ENCODE measurements around the gene ZBTB16.

The ZBTB16 gene

DNA sequence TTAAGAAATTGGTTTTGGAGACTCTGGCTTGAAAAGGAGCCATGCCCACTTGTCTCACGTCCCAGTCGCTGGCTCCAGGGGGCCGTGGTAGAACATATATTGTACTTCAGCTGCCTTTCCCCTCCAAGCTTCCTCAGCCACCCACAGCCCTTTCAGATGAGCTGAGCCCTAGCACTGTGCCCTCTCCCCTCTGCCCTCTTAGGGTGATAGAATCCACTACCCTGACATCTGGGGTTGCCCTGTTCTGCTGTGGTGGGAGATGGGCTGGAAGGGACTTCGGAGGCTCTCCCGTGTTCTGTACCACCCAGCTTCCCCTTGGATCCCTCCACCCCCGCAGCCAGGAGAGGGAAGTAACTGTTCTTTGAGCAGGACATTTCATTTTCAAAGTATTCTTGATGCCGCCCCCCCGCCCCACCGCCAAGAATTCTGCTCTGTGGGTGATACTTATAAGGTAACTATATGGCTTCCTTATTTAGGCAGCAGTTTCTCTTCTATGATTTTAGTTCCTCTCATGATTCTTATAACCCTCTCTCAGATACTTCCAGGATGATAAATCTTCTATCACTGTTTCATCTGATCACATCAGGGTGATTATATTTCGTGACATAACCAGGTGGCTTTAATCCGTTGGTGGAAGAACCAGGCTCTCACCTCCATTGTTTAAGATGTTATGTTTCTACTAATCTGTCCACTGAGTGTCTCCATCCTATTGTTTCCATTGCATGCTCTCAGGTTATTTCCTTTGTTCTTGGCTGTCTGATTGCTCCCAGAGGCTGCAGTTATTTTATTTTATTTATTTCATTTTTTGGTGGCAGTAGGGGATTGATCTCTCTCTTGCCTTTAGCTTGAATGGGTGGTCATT lies 24.1 kb downstream of the ZBTB16 start:
- no peak for DNase-seq

DNA sequence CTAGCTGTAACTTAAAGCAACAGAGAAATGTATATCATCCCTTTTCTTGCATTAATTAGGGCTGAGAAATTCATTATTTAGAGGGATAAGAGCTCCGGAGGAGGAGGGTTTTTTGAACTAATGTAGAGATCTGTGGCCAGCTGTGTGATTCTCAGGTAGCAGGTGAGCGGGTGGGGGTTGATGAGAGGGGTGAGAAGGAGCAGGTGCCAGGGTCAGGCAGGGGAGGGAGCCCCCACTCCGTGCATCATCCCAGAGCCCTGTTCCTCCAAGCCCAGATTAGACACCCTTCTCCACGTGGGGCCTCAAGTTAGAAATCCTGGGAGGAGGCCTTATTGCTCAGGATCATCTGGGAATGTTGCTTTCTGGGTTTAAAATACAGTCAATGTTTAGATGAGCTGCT lies 24.9 kb downstream of the ZBTB16 start:
- DNase-seq: no peak

DNA sequence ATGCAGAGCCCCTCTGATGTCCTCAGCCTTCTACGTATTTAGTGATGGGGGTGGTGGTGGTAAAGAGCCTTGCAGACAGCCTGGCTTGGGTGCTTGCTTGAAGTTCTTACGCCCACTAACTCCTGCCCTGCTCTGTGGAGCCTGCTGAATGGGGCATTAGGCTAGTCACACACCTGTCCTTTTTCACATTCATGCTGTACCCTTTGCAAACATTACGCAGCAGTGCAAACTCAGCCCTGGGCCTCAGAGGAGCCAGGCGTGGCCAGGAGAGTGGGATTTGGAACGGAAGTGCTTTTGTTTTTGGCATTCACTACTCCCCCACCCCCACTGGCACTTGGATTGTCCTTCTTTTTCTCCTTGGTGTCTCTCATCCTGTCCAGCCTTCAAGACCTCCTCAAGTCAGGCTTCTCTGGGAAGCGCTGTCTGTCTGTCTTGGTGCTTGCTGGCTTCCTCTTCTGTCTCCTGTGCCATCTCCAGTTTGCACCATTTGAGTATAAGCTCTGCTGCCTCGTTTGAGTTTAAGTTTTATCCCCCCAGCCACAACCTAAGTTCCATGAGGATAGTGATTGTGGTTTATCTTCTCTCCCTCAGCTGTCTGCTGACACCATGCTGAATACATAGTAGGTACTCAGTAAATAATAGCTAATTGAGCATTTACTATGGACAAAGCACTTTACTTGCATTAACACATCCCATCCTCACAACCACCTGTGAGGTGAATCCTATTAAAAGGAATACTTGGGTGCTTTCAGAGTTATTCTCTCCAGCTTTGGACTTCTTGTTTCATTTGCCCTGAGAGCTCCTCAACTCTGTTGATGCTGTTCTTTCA lies 26.7 kb downstream of the ZBTB16 start:
- DNase-seq: no peak

DNA sequence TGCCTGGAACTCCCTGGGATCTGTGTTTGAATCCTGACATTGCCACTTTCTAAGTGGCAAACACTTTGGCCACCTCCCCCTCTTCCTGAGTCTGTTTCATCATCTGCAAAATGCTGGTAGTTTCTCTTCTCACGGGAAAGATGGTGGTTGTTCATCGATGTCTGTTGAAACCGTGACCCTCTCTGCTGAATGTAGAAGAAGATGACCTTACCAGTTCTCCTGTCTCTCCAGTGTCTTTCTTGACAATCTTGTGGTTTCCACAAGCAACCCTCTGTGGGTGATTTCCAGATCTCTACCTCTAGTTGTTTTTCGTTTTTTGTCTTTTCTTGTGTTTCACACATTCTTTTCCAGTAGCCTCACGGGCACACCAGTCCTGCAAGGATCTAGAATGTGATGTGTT lies 27.5 kb downstream of the ZBTB16 start:
- no peak for DNase-seq

DNA sequence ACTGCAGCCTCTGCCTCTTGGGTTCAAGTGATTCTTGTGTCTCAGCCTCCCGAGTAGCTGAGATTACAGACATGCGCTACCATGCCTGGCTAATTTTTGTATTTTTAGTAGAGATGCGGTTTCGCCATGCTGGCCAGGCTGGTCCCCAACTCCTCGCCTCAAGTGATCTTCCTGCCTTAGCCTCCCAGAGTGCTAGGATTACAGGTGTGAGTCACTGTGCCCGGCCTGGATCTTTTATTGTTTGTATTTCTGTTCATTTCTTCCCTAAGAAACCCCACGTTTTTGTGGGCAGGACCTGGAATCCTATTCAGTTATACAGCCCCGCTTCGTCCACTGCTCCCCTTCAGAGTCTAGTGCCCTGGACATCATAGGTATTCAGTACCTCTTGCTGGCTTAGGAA lies 28.7 kb downstream of the ZBTB16 start:
- no peak for DNase-seq

DNA sequence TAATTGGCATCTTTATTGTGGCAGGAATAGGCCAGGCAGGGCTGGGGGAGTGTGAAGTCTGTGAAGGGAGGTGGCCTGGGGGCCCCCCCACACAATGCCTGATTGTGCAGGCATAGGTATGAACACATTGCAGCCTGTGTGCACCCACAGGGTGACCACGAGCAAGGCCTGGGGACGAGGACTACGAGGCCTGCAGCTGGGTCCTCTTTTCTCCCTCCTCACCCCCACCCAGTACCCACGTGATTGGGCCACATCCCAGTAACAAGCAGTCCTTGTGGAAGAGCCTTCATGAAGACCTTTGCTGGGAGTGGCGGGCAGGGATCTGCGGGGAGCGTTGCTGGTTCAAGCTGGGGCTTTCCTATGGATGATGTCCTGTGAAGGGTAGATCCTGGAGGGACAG lies 29.3 kb downstream of the ZBTB16 start:
- peak in 53 of 58 donors; percentile 13 to 91 (median 71) for DNase-seq

DNA sequence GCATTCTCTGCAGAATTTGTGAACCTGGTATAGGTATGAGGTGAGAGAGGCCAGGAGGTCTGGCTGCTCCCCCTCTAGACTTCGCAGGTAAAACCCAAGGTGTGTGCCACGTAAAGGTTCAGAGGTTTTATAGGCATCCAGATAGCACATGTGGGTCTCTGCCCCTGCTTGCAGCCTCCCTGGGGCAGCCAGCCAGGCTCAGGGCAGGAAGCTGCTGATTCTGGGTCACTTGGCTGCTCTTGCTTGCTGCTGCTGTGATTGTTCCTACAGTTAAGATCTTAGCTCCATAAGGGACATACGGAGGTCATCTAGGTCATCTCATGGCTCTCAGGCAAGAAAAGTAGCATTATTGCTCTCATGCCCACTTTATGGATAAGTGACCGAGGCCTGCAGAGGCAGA lies 30.2 kb downstream of the ZBTB16 start:
- DNase-seq: peak in 1 of 58 donors; percentile 15

DNA sequence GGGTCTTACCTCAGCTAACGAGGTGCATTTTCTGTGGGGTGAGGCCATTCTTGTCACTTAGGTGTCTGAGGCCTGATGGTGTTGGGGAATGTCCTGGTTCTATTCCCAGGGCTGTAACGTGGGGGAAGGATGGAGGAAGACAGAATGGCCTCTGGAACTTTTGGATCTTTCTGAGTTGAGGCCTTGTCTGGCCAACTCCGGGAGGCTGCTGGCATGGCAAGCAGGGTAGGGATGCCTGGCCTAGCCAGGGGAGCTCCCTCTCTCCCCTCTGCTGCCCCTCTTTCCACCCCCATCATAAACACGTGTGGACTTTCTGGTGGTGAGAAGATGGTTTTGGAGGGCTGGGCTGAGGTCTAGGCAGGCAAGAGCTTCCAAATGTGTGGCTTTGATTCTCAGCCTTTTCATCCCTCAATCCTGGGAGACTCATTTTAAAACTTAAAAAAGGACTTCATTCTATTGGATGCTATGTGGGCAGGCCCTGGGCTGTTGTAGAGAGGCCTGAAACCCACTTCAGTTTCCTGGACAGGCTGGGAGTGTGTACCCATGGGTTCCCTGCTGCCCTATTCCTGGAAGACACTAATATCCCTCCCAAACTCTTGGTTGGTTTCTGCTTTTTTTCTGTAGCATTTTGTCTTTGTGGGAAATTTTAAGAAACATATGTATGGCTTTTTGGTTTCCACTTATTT lies 30.9 kb downstream of the ZBTB16 start:
- no peak for DNase-seq

DNA sequence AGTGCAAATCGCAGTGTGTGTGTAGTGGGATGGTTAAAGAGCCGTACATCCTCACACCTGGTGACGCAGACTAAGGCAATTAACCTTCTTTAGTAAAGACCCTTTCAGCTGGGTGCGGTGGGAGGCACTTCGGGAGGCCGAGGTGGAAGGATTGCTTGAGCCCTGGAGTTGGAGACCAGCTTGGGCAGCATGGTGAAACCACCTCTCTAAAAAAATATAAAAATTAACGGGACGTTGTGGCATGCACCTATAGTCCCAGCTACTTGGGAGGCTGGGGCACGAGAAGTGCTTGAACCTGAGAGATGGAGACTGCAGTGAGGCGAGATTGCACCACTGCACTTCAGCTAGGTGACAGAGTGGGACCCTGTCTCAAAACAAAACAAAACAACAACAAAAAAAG lies 31.5 kb downstream of the ZBTB16 start:
- no peak for DNase-seq

DNA sequence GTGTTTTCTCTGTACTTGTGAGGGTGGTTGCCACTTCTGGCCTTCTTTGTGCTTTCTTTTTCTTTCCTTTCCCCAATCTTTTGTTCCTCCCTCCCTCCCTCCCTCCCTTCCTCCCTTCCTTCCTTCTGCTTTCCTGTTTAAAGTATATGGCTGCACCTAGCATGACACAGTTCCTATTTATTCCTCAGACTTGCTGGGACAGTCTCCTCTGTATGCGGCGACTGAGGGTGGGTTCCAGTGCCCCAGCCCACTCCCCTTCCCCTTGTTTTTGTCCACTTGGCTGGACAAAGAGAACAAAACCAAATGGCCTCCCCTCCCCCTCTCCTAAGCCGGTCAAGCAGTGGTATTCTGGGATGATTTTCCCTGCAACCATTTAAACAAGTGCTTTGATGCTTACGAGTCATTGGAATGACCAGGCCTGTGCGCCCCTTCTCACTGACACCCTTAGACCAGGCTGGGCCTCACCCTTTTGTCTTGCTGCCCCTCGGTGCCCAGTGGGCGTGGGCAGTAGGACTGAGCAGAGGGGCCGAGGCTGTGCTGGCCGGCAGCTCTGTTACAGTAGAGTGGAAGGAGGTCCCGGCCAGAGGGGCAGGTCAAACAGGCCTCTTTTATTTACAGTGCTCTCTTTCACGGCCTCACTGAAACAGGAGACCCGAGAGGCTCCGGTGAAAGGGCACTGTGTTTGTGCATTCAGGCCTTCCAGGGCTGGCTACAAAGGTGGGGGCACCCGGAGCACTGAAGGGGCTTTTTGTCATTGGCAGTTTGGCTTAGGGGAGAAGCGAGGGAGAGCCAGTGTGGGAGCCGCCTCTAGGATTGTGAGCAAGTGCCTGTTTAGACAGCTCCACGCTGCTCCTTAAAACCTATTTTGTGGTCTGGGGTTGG lies 32.2 kb downstream of the ZBTB16 start:
- DNase-seq: peak in 21 of 58 donors; percentile 24 to 64 (median 44)

DNA sequence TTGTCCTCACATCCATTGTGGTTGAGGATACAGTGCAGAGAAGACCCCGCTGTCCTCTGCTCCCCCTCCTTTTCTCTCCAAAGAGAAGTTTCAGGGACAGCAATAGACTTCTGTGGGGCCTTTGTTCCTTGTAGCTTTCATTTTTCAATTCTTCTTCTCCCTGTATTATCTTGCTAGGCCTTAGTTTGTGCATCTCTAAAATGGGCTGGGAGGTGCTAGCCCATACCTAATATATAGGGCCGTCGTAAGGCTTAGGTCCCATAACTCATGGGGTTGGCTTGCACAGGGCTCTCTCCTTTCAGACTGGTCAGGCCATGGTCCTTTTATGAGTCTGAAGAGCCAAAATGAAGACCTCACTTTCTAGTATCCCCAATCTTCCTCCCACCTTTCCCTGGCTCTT lies 33.0 kb downstream of the ZBTB16 start:
- no peak for DNase-seq

DNA sequence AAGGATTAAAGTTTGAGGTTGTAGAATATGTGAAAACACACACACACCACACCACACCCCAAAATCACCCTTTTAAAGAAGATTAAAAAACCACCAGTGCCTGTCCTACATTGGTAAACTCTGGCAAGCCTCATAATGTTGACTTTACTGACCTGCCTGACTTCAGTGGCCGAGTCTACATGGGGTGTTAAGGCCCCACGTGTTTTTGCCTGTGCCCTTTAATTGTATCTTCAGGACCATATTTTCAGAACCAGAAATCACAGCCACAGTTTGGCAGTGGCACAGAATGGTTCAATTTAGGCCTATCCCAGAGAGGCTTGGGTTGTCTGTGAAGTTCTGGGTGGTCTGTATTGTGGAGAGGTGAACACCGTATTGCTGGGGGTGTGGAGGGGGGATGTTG lies 33.4 kb downstream of the ZBTB16 start:
- DNase-seq: no peak

DNA sequence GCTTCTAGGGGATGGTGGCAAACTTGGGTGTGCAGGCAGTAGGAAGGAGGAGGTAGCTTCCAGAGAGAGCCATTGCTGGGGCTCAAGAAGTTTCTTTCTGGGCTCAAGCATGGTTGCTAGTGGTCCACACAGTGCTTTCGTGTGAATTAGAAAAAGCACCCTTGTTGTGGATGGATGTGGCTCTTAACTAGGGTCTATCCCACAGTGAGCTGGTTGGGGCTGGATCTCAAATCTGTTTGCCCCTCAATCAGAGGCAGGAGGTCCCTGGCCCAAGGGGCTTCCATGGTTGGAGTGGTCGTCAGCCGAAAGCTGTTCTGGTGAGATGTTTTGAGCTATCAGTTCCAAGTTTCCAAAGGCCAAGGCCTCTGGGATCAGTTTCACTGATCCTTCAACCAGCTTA lies 35.0 kb downstream of the ZBTB16 start:
- no peak for DNase-seq

DNA sequence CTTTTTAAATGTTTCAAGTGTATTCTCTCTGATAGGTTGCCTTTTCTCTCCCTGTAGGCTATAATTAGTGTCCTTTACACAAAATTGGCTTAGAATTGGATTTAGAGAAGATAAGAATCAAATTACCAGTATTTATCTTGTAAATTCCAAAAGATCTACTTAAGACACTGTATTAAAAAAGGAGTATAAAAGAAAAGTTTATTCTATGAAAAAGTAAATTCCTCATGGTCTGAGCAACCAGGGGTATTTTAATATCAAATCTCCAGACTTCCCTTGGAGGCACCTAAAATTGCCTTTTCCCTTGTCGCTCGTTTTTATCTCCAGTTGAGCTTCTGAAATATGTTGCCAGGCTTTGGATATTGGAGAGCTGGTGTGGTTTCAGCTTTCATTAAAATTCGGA lies 36.4 kb downstream of the ZBTB16 start:
- DNase-seq: no peak

DNA sequence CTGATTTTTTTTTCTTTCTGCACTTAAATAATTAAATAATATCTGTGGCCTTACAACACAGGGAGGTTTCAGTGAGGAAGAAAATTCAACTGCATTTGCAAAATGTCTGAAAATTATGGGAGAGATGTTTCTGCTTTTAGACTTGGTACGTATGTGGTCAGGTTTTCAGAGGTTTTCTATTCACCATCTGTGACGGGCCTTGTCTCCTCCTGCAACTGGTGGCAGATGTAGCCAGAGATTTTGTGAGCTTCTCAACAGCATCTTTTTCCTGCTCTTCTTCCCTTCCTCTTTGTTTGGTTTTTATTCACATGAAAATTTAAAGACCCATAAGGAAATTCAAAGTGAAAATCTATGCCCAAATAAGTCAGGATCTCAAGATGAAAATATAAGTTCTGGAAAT lies 38.3 kb downstream of the ZBTB16 start:
- DNase-seq: peak in 1 of 58 donors; percentile 43

DNA sequence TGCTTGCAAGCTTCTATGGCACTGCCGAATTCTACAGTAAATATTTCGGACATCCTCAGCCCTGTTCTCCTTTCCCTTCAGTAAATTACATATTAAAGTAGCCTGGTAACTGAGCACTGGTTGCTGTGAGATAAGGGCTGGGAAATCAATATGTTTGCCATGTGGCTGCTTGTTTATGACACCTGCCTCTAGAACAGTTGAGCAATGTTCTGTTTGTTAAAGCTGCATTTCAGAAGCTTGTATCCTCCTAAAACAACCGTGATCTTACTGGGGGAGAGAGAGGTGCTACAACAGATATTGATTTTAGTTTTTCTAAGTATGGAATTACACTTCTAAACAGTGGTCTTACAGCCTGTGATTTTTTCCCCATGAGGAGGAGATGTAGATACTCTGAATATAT lies 39.4 kb downstream of the ZBTB16 start:
- DNase-seq: no peak

DNA sequence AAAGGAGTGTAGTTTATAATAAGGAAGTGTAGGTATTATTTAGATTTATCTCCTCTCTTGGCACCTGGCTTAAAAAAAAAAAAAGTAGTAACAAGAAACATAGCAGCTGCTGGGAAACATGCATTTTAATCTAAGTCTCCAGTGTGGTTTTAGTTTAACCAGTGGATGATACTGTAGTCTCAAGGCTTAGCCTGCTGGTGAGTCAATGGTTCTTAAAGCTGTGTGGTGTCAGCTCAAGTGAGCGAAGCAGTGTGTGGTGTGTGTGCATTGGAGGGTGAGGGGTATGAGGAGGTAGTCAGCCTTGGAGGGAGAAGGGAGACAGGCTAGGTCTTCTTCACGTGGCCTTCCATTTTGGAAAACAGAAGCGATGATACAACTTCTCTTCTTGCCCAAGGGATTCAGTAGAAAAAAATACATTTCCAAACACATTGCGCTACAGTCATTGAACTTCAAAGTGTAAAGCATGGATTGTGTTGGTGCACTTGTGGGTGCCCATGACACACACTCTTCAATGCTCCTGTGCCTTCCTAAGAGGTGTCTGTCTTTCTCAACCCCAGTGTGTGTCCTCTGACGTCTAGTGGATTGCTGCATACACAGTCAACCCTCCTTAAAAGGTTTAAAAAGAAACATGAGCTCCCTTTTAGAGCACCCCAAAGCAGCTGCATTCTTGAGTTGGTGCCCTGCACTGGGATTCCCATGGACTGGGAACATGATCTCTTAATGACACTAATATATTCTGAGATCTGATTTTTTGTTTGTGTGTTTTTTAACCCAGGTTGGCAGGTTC lies 40.1 kb downstream of the ZBTB16 start:
- DNase-seq: no peak

DNA sequence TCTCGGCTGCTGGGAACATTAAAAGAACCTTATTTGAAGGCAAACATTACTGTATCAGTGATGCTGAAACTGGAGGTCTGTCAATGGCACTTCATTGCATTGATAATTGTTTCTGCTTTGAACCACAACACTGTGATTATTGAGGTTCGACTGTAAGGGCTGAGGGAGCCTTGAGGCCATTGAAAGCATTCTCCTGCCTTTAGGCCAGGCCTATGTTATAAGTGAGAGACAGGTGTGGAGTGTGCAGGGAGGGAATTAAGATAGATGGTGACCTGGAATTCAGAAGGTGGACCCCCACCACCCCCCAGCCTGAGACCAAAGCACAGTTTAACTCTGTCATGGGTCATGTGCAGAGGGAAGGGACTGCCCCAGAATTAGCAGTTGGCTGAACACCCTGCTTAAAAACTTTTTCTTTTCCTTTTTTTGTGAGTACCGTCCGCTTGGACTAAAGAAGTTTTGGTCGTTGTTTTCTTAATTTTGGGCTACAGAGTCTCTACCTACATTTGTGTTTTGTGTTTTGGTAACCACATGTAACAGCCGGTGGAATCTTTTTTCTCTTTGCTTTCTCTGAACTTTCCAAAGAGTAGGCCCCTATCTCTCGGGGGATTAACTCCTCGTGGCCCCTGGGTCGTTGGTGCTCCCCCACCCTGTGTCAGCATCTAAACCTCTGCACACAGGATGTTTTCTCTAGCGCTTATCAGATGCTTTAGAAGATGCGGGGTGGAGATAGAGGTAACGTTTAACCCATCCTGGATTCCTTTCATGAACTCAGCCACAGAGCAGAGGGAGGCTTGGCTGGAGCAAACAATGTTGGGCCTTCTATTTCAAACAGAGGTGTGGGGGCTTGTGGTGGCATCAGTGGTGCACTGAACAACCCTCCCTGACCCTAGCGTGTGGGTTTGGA lies 43.7 kb downstream of the ZBTB16 start:
- no peak for DNase-seq

DNA sequence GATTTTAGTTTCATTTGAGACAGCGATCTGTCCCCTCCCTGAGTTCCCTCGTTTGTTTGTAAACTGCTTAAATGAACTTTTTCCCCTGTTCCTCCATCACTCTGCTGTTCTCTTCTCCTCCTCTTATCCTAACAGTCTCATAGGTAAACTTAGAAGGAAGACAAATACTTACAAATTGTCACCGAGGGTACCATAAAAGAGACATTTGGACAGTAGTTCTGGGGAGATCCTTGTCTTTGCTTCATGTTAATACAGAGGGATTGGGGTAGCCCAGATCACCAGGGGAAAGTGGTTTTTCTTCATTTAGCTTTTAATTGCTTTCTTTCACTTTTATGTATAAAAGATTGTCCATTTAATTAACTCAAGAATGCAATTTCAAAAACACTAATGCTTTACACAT lies 46.1 kb downstream of the ZBTB16 start:
- no peak for DNase-seq

Data from anterior cingulate cortex (tissue), 58 donors.